Adrenal gland (tissue), 12 donors: Measurements from ENCODE around the gene KSR2. TPM values are rescaled to one million over a fixed set of nuclear protein-coding genes. Genes with fewer than 3 reads are reported as not detected.

ENCODE experiments used
- DNase-seq, 7 donors: peaks; one replicate each; pipeline ENCODE4 v3.0.0-alpha.2; 2019 to 2020
- H3K27ac ChIP-seq, 5 donors: fragments of 200-600 bp; sonication (generic) in 4 of 5; 1 replicate in 3 of 5; 2 replicates in 2 of 5; pipeline versions ENCODE4 v1.5.1 to v1.8.0; 2016 to 2020; ENCODE audit warnings: mild to moderate bottlenecking in 1 of 5
- H3K27me3 ChIP-seq: fragments of 200-600 bp; 2 replicates; pipeline ENCODE4 v1.8.0; 2021
- H3K36me3 ChIP-seq, 2 donors: fragments of 200-600 bp; replicated peaks in 1 of 2; 1 replicate in 1 of 2; 2 replicates in 1 of 2; pipeline versions ENCODE4 v1.5.1 to v1.8.0; 2018 to 2022
- H3K4me1 ChIP-seq, 2 donors: fragments of 200-600 bp; replicated peaks in 1 of 2; 1 replicate in 1 of 2; 2 replicates in 1 of 2; pipeline versions ENCODE4 v1.5.1 to v1.8.0; 2018 to 2021
- H3K4me3 ChIP-seq, 4 donors: fragments of 200-600 bp; sonication (generic) in 3 of 4; one replicate each; pipeline ENCODE4 v1.5.1; 2016 to 2018
- H3K9me3 ChIP-seq, 3 donors: fragments of 200-600 bp; sonication (generic) in 1 of 3; replicated peaks in 1 of 3; 1 replicate in 2 of 3; 2 replicates in 1 of 3; pipeline versions ENCODE4 v1.5.1 to v1.8.0; 2016 to 2021
- CTCF ChIP-seq, 6 experiments: fragments of 450-650 bp in 4 of 6; fragments of 200-600 bp in 2 of 6; sonication (generic) in 1 of 6; IDR thresholded peaks; 1 replicate in 5 of 6; 2 replicates in 1 of 6; pipeline versions ENCODE4 v1.5.1 to v1.8.0; 2016 to 2021; ENCODE audit warnings: antibody characterized with exemption in 6 of 6, mild to moderate bottlenecking in 2 of 6, moderate library complexity in 1 of 6
- POLR2A ChIP-seq, 2 donors: fragments of 450-650 bp; IDR thresholded peaks; one replicate each; pipeline ENCODE4 v1.6.1; 2017; ENCODE audit warnings: antibody characterized with exemption in 2 of 2, mild to moderate bottlenecking in 2 of 2, moderate library complexity in 1 of 2
- WGBS, 4 donors: extraction: QIAGEN DNeasy Blood & Tissue Kit in 2 of 4; methylation state at CpG; one replicate each; pipeline versions ENCODE4 v1.1.5 to v1.1.7; 2013 to 2017; 5-methylcytosine and 5-hydroxymethylcytosine counted together
- intact Hi-C, 2 donors: fragments of 100-400 bp; cut with DNase I; formaldehyde crosslinking; loops; one replicate each; pipeline versions ENCODE4 v1.14.1 to v1.15.0; 2022 to 2023
- polyA plus RNA-seq, 3 donors: library from polyadenylated mRNA; stranded (reverse); fragments of 200-250 nt in 2 of 3; fragments of 350-450 nt in 1 of 3; fragmentation: Illumina TruSeq in 1 of 3; extraction: RNeasy Lipid Tissue Mini Kit (QIAGEN cat#74804) in 1 of 3; gene quantifications; one replicate each; pipeline ENCODE4 v1.2.3, GENCODE V29; 2013 to 2014
- total RNA-seq, 9 donors: library from RNA; depleted of rRNA in 4 of 9; stranded (reverse); fragments of >200 nt in 4 of 9; fragments of 120-200 nt in 1 of 9; fragmentation: NEBNext Ultra II Directional in 1 of 9; extraction: Animal tissue kit (Norgen Biotek cat#: 25700) in 1 of 9; gene quantifications; one replicate each; pipeline versions ENCODE4 v1.1.0 to v1.2.4, GENCODE V29; 2013 to 2023
- donor health status: healthy with polysubstance abuse.
- donor health status: Bipolar disorder and iron deficiency.
- donor health status: DM: yes; HTN: yes; CAD: no.
- donor health status: DM: no; HTN: no; CAD: no.
- donor health status: DM: no; HTN: no; CAD: no.
- donor health status: DM: yes; HTN: yes; CAD: no.

The KSR2 gene
- total and polyA plus RNA-seq, 12 donors: 0.03 to 2.7 (median 0.84) TPM; not detected in 3

- H3K36me3 ChIP-seq: no peaks in the 10 kb centered on the region
- H3K4me1 ChIP-seq: no peaks in the 10 kb centered on the region
- no peak overlapping the region for H3K27ac ChIP-seq
- H3K4me3 ChIP-seq: no peak overlapping the region
- whole genome bisulfite sequencing, 4 donors: 59 to 73% (median 68%) methylated on average over 3 of the region's 3 CpGs
- intact Hi-C loops: no loop called here
- peaks cover 4% of the 10 kb centered on the region for H3K27me3 ChIP-seq
- TF ChIP-seq POLR2A (IDR thresholded peaks at IDR 0.05): no peak
- TF ChIP-seq CTCF (IDR thresholded peaks at IDR 0.05): no peak
- peaks cover 0 to 5% (median 0%) of the 10 kb centered on the region in 3 donors for H3K9me3 ChIP-seq
- DNase-seq: no peak
Observed at GRCh38 chr12:117975006-117975405, 6.2 kb upstream of the KSR2 start.

GRCh38 chr12:117972301-117972700 lies 3.5 kb upstream of the KSR2 start:
- intact Hi-C loops: no loop called here
- Histone ChIP-seq H3K9me3 (peaks cover 0 to 5% (median 0%) of the 10 kb centered on the region in 3 donors), H3K27me3 (peaks cover 20% of the 10 kb centered on the region), H3K4me3 (no peak overlapping the region), H3K36me3 (no peaks in the 10 kb centered on the region), H3K27ac (no peak overlapping the region), H3K4me1 (no peaks in the 10 kb centered on the region)
- DNase-seq: no peak
- TF ChIP-seq POLR2A (IDR thresholded peaks at IDR 0.05) (no peak), CTCF (IDR thresholded peaks at IDR 0.05) (no peak)
- WGBS, 4 donors: 37 to 83% (median 74%) methylated on average over 1 to 2 of the region's 2 CpGs

- H3K36me3 ChIP-seq: no peaks in the 10 kb centered on the region
- no peak overlapping the region for H3K4me3 ChIP-seq
- H3K9me3 ChIP-seq: peaks cover 0 to 5% (median 0%) of the 10 kb centered on the region in 3 donors
- H3K4me1 ChIP-seq: no peaks in the 10 kb centered on the region
- 72 to 91% (median 77%) methylated on average over 4 of the region's 4 CpGs for WGBS, 4 donors
- intact Hi-C loops: no loop called here
- TF ChIP-seq CTCF (IDR thresholded peaks at IDR 0.05): no peak
- TF ChIP-seq POLR2A (IDR thresholded peaks at IDR 0.05): no peak
- no peak for DNase-seq
- H3K27me3 ChIP-seq: peaks cover 20% of the 10 kb centered on the region
- no peak overlapping the region for H3K27ac ChIP-seq
Observed at GRCh38 chr12:117970334-117970733, 1.5 kb upstream of the KSR2 start.

- intact Hi-C loops: no loop called here
- peaks cover 20% of the 10 kb centered on the region for H3K27me3 ChIP-seq
- peaks cover 0 to 5% (median 0%) of the 10 kb centered on the region in 3 donors for H3K9me3 ChIP-seq
- H3K27ac ChIP-seq: no peak overlapping the region
- TF ChIP-seq POLR2A (IDR thresholded peaks at IDR 0.05) (no peak), CTCF (IDR thresholded peaks at IDR 0.05) (no peak)
- DNase-seq: no peak
- H3K36me3 ChIP-seq: no peaks in the 10 kb centered on the region
- H3K4me3 ChIP-seq: no peak overlapping the region
- H3K4me1 ChIP-seq: no peaks in the 10 kb centered on the region
- whole genome bisulfite sequencing, 4 donors: 2 to 7% (median 4%) methylated on average over 9 to 10 of the region's 10 CpGs
Observed at GRCh38 chr12:117968151-117968789, 520 bp downstream of the KSR2 start.
